Coronary artery (tissue), 2 donors: Measurements from ENCODE around the gene POPDC2.

Experiments
- DNase-seq: peaks from one replicate; pipeline ENCODE4 v3.0.0-alpha.2; 2017; ENCODE audit warnings: low spot score
- H3K27ac ChIP-seq, 2 donors: fragments of 200-600 bp; sonication (generic); one replicate each; pipeline ENCODE4 v1.5.1; 2016 to 2019
- H3K4me3 ChIP-seq: fragments of 200-600 bp; sonication (generic); 2 replicates; pipeline ENCODE4 v1.5.1; 2016; ENCODE audit warnings: mild to moderate bottlenecking, moderate library complexity
- CTCF ChIP-seq: fragments of 200-600 bp; sonication (generic); IDR thresholded peaks from one replicate; pipeline ENCODE4 v1.5.1; 2019; ENCODE audit warnings: antibody characterized with exemption

POPDC2 gene

GRCh38 chr3:119676771-119677640 is 16.6 kb upstream of the POPDC2 start, which contains the start of gene COX17:
Gene COX17, minus strand, starts transcription at chr3:119677406. Its CDS starts 96 bp downstream, at chr3:119677310.
- TF ChIP-seq CTCF = no peak
- H3K27ac ChIP-seq = peak within 1 kb of the TSS; percentile 90 to 98
- H3K4me3 ChIP-seq = peak within 1 kb of the TSS; percentile 82
- DNase-seq = peak; percentile 95

- DNase-seq = no peak
Measured at GRCh38 chr3:119676020-119676419, 15.6 kb upstream of the POPDC2 start.

GRCh38 chr3:119675188-119675874 is 14.9 kb upstream of the POPDC2 start:
- Histone ChIP-seq H3K27ac (peak overlapping the region in 1 of 2 donors; percentile 98), H3K4me3 (peak overlapping the region; percentile 82)
- no peak for DNase-seq

More at GRCh38 chr3:119676020-119676419, 15.6 kb upstream of the POPDC2 start:
- no peak for TF ChIP-seq CTCF
- Histone ChIP-seq H3K4me3 (peak overlapping the region; percentile 82), H3K27ac (peak overlapping the region in 1 of 2 donors; percentile 98)

GRCh38 chr3:119673875-119674274 is 13.5 kb upstream of the POPDC2 start:
- TF ChIP-seq CTCF = no peak
- Histone ChIP-seq H3K27ac (peak overlapping the region in 1 of 2 donors; percentile 39), H3K4me3 (no peak overlapping the region)
- DNase-seq = no peak

More at GRCh38 chr3:119675188-119675874, 14.9 kb upstream of the POPDC2 start:
- no peak for TF ChIP-seq CTCF

- no peak for TF ChIP-seq CTCF
- no peak for DNase-seq
- no peak overlapping the region for H3K4me3 ChIP-seq
- peak overlapping the region in 1 of 2 donors; percentile 17 for H3K27ac ChIP-seq
Measured at GRCh38 chr3:119672776-119673175, 12.4 kb upstream of the POPDC2 start.

- DNase-seq = no peak
- TF ChIP-seq CTCF = no peak
- H3K27ac ChIP-seq = peak overlapping the region in 1 of 2 donors; percentile 76
Measured at GRCh38 chr3:119669906-119670570, 9.6 kb upstream of the POPDC2 start.

More at GRCh38 chr3:119669906-119670570, 9.6 kb upstream of the POPDC2 start:
- H3K4me3 ChIP-seq = no peak overlapping the region
